Measurements from ENCODE around the gene RGS7. TPM values are rescaled to one million over a fixed set of nuclear protein-coding genes. Genes with fewer than 3 reads are reported as not detected.

The RGS7 gene
- total RNA-seq, 1 donor from 2014 or later, result 0.18 TPM

DNA sequence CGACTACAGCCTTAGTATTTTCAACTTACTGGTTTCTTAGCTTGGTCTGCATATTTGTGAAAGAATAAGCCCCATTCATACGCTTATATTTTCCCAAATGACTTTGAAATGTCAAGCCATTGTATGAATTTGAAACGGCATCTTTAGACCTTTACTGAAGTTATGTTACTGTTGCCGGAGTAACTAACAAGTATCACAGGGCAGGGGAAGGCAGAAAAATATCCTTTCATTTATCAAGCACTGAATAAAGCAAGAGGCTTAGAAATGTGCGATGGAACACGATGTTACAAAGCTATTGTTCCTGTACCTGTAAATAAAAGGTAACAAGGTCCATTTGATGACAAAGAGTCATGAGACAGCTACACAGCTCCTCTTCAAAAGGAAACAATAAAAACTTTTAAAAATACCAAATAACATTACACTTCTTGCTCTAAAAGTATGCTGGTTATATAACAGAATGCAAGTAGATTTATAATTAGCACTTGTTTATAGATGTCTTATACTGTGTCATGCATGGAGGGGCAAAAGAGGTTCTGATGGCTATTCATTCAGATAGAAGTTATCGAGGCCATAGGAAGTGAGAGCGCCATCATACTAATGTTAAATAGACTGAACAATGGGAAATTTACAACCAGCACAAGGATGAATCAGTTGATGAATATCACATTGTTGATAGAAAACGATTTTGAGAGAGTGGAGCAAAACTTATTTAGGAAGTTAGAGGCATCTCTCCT lies 322.6 kb downstream of the RGS7 start:
- H3K9me3 Mint-ChIP-seq (ENCODE audit: unreplicated experiment), result peaks cover 2% of the 10 kb centered on the region
- no peak overlapping the region for H3K27ac Mint-ChIP-seq (ENCODE audit: unreplicated experiment)
- Histone ChIP-seq H3K9ac (ENCODE audit: low read length) (no peak overlapping the region), H3K27me3 (ENCODE audit: insufficient read depth, low read length) (no peaks in the 10 kb centered on the region), H3K4me3 (ENCODE audit: insufficient read depth, low read depth, low read length) (no peak overlapping the region), H3K36me3 (ENCODE audit: insufficient read depth, low read length) (no peaks in the 10 kb centered on the region), H4K20me1 (ENCODE audit: insufficient read depth, low read length) (no peaks in the 10 kb centered on the region), H3K27ac (ENCODE audit: low read depth, low read length) (no peak overlapping the region), H3K79me2 (ENCODE audit: insufficient read depth, low read length) (no peaks in the 10 kb centered on the region), H2AFZ (ENCODE audit: low read depth, low read length) (no peak overlapping the region), H3K4me2 (ENCODE audit: low read length) (no peak overlapping the region), H3K9me3 (ENCODE audit: insufficient read depth, low read depth, low read length) (no peaks in the 10 kb centered on the region), H3K4me1 (ENCODE audit: insufficient read depth, low read length) (no peaks in the 10 kb centered on the region)
- TF ChIP-seq, protein P1, sequence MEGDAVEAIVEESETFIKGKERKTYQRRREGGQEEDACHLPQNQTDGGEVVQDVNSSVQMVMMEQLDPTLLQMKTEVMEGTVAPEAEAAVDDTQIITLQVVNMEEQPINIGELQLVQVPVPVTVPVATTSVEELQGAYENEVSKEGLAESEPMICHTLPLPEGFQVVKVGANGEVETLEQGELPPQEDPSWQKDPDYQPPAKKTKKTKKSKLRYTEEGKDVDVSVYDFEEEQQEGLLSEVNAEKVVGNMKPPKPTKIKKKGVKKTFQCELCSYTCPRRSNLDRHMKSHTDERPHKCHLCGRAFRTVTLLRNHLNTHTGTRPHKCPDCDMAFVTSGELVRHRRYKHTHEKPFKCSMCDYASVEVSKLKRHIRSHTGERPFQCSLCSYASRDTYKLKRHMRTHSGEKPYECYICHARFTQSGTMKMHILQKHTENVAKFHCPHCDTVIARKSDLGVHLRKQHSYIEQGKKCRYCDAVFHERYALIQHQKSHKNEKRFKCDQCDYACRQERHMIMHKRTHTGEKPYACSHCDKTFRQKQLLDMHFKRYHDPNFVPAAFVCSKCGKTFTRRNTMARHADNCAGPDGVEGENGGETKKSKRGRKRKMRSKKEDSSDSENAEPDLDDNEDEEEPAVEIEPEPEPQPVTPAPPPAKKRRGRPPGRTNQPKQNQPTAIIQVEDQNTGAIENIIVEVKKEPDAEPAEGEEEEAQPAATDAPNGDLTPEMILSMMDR (IDR thresholded peaks at IDR 0.05; ENCODE audit: insufficient read depth, low read depth, low read length), result no peak
- TF ChIP-seq EZH2 (IDR thresholded peaks at IDR 0.05; ENCODE audit: insufficient read depth, low read length), result no peak
- H3K27me3 Mint-ChIP-seq (ENCODE audit: low read depth, unreplicated experiment), result no peaks in the 10 kb centered on the region
- no peaks in the 10 kb centered on the region for H3K4me1 Mint-ChIP-seq (ENCODE audit: low read depth, unreplicated experiment)
- no peak for DNase-seq (ENCODE audit: low read depth)
- no peak overlapping the region for H3K4me3 Mint-ChIP-seq (ENCODE audit: unreplicated experiment)
- no peaks in the 10 kb centered on the region for H3K36me3 Mint-ChIP-seq (ENCODE audit: low read depth, unreplicated experiment)
- no peak for FAIRE-seq

DNA sequence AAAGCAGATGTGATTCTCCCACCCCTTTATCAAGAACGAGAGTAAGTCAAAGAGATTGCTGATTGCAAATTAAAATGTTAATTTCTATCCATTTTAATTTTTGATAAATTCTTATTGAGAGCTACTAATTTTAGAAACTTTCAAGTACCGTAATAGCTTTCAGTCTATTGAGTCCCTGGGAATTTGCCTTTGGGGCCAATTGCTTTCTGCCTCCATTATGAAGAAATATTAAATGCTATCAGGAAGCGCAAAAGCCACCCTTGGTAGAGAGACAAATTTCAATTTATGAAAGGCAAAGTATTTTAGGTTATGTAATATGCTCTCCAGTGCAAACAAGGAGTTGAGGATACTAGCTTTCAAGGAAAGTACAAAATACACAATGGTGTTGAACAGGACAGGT lies 332.2 kb downstream of the RGS7 start:
- no peak overlapping the region for H3K9ac ChIP-seq (ENCODE audit: low read length)
- Mint-ChIP-seq H3K27ac (ENCODE audit: unreplicated experiment) (no peak overlapping the region), H3K27me3 (ENCODE audit: low read depth, unreplicated experiment) (no peaks in the 10 kb centered on the region), H3K4me3 (ENCODE audit: unreplicated experiment) (no peak overlapping the region), H3K9me3 (ENCODE audit: unreplicated experiment) (peaks cover 1% of the 10 kb centered on the region), H3K4me1 (ENCODE audit: low read depth, unreplicated experiment) (no peaks in the 10 kb centered on the region), H3K36me3 (ENCODE audit: low read depth, unreplicated experiment) (no peaks in the 10 kb centered on the region)
- H3K4me2 ChIP-seq (ENCODE audit: low read length), result no peak overlapping the region
- no peaks in the 10 kb centered on the region for H3K27me3 ChIP-seq (ENCODE audit: insufficient read depth, low read length)
- DNase-seq (ENCODE audit: low read depth) (no peak), FAIRE-seq (no peak)
- H3K4me3 ChIP-seq (ENCODE audit: insufficient read depth, low read depth, low read length), result no peak overlapping the region
- H3K27ac ChIP-seq (ENCODE audit: low read depth, low read length), result no peak overlapping the region
- H3K79me2 ChIP-seq (ENCODE audit: insufficient read depth, low read length), result no peaks in the 10 kb centered on the region
- H3K9me3 ChIP-seq (ENCODE audit: insufficient read depth, low read depth, low read length), result no peaks in the 10 kb centered on the region
- no peak overlapping the region for H2AFZ ChIP-seq (ENCODE audit: low read depth, low read length)
- TF ChIP-seq, protein P1 (IDR thresholded peaks at IDR 0.05; ENCODE audit: insufficient read depth, low read depth, low read length), result no peak
- no peak for TF ChIP-seq EZH2 (IDR thresholded peaks at IDR 0.05; ENCODE audit: insufficient read depth, low read length)
- no peaks in the 10 kb centered on the region for H3K36me3 ChIP-seq (ENCODE audit: insufficient read depth, low read length)
- H4K20me1 ChIP-seq (ENCODE audit: insufficient read depth, low read length), result no peaks in the 10 kb centered on the region
- no peaks in the 10 kb centered on the region for H3K4me1 ChIP-seq (ENCODE audit: insufficient read depth, low read length)

DNA sequence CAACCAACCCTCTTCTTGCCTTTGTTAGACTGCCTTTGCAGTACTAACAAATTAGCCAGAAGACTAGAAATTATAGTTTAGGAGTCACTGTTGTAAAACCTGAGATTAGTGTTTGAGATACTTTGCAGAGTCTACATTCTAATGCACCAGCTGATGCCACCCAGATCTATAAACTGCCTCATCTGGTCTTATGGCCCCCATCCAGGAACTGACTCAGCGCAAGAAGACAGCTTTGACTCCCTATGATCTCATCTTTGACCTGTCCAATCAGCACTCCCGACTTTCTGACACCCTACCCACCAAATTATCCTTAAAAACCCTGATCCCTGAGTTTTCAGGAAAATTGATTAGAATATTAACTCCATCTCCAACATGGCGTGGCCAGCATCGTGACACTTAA lies 334.6 kb downstream of the RGS7 start:
- no peak overlapping the region for H3K27ac Mint-ChIP-seq (ENCODE audit: unreplicated experiment)
- peaks cover 1% of the 10 kb centered on the region for H3K9me3 Mint-ChIP-seq (ENCODE audit: unreplicated experiment)
- no peaks in the 10 kb centered on the region for H3K36me3 ChIP-seq (ENCODE audit: insufficient read depth, low read length)
- no peaks in the 10 kb centered on the region for H3K27me3 ChIP-seq (ENCODE audit: insufficient read depth, low read length)
- H3K27ac ChIP-seq (ENCODE audit: low read depth, low read length), result no peak overlapping the region
- H4K20me1 ChIP-seq (ENCODE audit: insufficient read depth, low read length), result no peaks in the 10 kb centered on the region
- H3K4me2 ChIP-seq (ENCODE audit: low read length), result no peak overlapping the region
- no peaks in the 10 kb centered on the region for H3K9me3 ChIP-seq (ENCODE audit: insufficient read depth, low read depth, low read length)
- H3K4me1 Mint-ChIP-seq (ENCODE audit: low read depth, unreplicated experiment), result no peaks in the 10 kb centered on the region
- no peaks in the 10 kb centered on the region for H3K4me1 ChIP-seq (ENCODE audit: insufficient read depth, low read length)
- no peak overlapping the region for H2AFZ ChIP-seq (ENCODE audit: low read depth, low read length)
- TF ChIP-seq EZH2 (IDR thresholded peaks at IDR 0.05; ENCODE audit: insufficient read depth, low read length), result no peak
- TF ChIP-seq, protein P1 (IDR thresholded peaks at IDR 0.05; ENCODE audit: insufficient read depth, low read depth, low read length), result no peak
- no peaks in the 10 kb centered on the region for H3K36me3 Mint-ChIP-seq (ENCODE audit: low read depth, unreplicated experiment)
- DNase-seq (ENCODE audit: low read depth), result no peak
- H3K9ac ChIP-seq (ENCODE audit: low read length), result no peak overlapping the region
- no peaks in the 10 kb centered on the region for H3K79me2 ChIP-seq (ENCODE audit: insufficient read depth, low read length)
- H3K4me3 ChIP-seq (ENCODE audit: insufficient read depth, low read depth, low read length), result no peak overlapping the region
- H3K4me3 Mint-ChIP-seq (ENCODE audit: unreplicated experiment), result no peak overlapping the region
- no peak for FAIRE-seq
- H3K27me3 Mint-ChIP-seq (ENCODE audit: low read depth, unreplicated experiment), result no peaks in the 10 kb centered on the region

All from astrocyte (in vitro differentiated cells and primary cell).